Measurements from ENCODE around the gene PIMREG. TPM values are rescaled to one million over a fixed set of nuclear protein-coding genes. Genes with fewer than 3 reads are reported as not detected.

PIMREG gene
- polyA plus RNA-seq, 1 donor from 2014 or later = 6.0 TPM

DNA sequence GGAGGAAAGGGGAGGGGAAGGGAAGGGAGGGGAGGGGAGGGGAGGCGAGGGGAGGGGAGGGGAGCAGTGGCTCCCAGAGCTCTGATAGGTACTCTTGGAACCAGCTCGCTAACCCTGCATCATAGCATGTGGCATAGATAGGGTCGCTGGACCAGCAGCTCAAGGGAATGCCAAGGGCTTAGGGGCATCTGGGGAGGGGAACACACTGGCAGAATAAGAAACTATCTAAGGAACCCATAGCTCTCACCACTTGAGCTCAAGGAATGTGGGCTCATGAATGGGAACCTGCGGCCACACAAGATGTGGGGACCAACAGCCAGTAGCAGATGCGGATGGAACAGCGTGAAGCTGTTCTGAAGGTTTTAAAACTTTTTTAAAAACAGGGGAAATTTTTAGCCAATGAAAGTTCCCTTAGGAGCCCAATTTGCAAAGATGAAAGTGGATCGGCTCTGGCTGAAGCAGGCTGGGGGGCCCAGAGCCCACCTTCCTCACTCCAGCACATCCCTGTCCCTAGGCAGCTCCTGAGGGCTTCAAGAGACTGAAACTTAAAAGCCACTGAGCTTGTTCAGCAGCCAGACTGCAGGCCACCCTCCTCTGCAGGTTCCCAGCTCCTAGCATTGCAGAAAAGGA, 46.9 kb downstream of the PIMREG start:
- H3F3A ChIP-seq (ENCODE audit: insufficient read depth, low read length, poor library complexity, severe bottlenecking) = no peaks in the 10 kb centered on the region
- no peak overlapping the region for H3K4me3 ChIP-seq (ENCODE audit: low read length)
- H3K27me3 ChIP-seq (ENCODE audit: insufficient read depth, low read depth, low read length) = no peaks in the 10 kb centered on the region
- H3K9me3 ChIP-seq (ENCODE audit: low read length) = no peaks in the 10 kb centered on the region
- H3K9me2 ChIP-seq (ENCODE audit: insufficient read depth, low read length) = no peaks in the 10 kb centered on the region
- H3K27ac ChIP-seq (ENCODE audit: low read length) = no peak overlapping the region
- no peak for TF ChIP-seq MXI1 (conservative IDR thresholded peaks at IDR 0.05; ENCODE audit: poor library complexity, severe bottlenecking)
- TF ChIP-seq, protein P1, sequence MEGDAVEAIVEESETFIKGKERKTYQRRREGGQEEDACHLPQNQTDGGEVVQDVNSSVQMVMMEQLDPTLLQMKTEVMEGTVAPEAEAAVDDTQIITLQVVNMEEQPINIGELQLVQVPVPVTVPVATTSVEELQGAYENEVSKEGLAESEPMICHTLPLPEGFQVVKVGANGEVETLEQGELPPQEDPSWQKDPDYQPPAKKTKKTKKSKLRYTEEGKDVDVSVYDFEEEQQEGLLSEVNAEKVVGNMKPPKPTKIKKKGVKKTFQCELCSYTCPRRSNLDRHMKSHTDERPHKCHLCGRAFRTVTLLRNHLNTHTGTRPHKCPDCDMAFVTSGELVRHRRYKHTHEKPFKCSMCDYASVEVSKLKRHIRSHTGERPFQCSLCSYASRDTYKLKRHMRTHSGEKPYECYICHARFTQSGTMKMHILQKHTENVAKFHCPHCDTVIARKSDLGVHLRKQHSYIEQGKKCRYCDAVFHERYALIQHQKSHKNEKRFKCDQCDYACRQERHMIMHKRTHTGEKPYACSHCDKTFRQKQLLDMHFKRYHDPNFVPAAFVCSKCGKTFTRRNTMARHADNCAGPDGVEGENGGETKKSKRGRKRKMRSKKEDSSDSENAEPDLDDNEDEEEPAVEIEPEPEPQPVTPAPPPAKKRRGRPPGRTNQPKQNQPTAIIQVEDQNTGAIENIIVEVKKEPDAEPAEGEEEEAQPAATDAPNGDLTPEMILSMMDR (IDR thresholded peaks at IDR 0.05; ENCODE audit: poor library complexity, severe bottlenecking) = no peak
- TF ChIP-seq POLR2AphosphoS5 (IDR thresholded peaks at IDR 0.05) = no peak
- no peak for TF ChIP-seq TAF1 (IDR thresholded peaks at IDR 0.05; ENCODE audit: low read depth)
- no peak for TF ChIP-seq EZH2 (IDR thresholded peaks at IDR 0.05; ENCODE audit: borderline replicate concordance, insufficient read depth, low read length, poor library complexity, severe bottlenecking)
- no peak for TF ChIP-seq EP300 (conservative IDR thresholded peaks at IDR 0.05; ENCODE audit: poor library complexity, severe bottlenecking)
- TF ChIP-seq SMC3 (conservative IDR thresholded peaks at IDR 0.05; ENCODE audit: poor library complexity) = no peak
- TF ChIP-seq, protein P2, sequence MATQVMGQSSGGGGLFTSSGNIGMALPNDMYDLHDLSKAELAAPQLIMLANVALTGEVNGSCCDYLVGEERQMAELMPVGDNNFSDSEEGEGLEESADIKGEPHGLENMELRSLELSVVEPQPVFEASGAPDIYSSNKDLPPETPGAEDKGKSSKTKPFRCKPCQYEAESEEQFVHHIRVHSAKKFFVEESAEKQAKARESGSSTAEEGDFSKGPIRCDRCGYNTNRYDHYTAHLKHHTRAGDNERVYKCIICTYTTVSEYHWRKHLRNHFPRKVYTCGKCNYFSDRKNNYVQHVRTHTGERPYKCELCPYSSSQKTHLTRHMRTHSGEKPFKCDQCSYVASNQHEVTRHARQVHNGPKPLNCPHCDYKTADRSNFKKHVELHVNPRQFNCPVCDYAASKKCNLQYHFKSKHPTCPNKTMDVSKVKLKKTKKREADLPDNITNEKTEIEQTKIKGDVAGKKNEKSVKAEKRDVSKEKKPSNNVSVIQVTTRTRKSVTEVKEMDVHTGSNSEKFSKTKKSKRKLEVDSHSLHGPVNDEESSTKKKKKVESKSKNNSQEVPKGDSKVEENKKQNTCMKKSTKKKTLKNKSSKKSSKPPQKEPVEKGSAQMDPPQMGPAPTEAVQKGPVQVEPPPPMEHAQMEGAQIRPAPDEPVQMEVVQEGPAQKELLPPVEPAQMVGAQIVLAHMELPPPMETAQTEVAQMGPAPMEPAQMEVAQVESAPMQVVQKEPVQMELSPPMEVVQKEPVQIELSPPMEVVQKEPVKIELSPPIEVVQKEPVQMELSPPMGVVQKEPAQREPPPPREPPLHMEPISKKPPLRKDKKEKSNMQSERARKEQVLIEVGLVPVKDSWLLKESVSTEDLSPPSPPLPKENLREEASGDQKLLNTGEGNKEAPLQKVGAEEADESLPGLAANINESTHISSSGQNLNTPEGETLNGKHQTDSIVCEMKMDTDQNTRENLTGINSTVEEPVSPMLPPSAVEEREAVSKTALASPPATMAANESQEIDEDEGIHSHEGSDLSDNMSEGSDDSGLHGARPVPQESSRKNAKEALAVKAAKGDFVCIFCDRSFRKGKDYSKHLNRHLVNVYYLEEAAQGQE (IDR thresholded peaks at IDR 0.05; ENCODE audit: borderline replicate concordance) = no peak
- TF ChIP-seq RAD21 (conservative IDR thresholded peaks at IDR 0.05) = no peak
- no peak overlapping the region for H3K9ac ChIP-seq (ENCODE audit: low read length)
- H3K4me2 ChIP-seq (ENCODE audit: low read length) = no peak overlapping the region
- no peaks in the 10 kb centered on the region for H4K20me1 ChIP-seq (ENCODE audit: insufficient read depth)
- H3K79me2 ChIP-seq (replicated peaks; ENCODE audit: insufficient read depth, low read length) = no peaks in the 10 kb centered on the region
- no peak overlapping the region for H2AFZ ChIP-seq (ENCODE audit: low read depth, low read length)
- no peaks in the 10 kb centered on the region for H3K36me3 ChIP-seq (ENCODE audit: insufficient read depth, low read length)

DNA sequence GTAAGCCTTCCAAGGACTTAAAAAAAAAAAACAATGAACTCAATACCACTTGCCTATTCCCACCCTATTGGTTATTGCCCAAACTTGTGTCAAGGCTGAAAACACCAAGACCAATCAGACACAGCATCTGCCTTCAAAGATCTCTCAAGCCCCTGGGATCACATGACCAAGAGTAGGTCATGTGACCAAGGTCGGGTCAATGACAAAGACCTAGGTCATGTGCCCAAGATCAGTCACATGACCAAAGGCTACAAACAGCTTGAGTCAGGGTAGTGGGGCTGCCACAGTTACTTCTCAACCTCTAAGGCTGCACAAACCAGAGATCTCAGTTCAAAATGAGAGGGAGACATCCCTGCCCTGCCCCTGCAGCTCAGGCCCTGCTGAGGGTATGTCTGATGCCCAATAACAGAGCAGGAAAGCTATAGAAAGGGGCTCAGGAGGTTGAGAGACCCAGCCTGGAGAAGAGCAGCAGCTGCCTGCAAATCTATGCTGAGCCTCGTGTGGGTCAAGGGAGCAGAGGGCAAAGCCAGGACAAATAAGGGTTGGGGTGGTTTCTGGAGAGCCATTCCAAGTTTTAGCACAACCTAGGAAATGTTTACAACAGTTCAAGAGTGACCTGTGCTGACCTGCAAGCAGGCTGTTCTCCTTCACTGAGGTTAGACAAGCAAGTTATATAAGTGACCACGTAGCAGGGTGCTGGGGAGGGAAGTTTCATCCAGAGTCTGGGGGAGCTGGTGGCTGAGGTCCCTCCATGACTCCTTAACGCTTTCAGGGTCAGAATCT, 48.8 kb downstream of the PIMREG start:
- Histone ChIP-seq H3K36me3 (ENCODE audit: insufficient read depth, low read length) (no peaks in the 10 kb centered on the region), H3K9me3 (ENCODE audit: low read length) (no peaks in the 10 kb centered on the region), H3K27me3 (ENCODE audit: insufficient read depth, low read depth, low read length) (no peaks in the 10 kb centered on the region), H3K9me2 (ENCODE audit: insufficient read depth, low read length) (no peaks in the 10 kb centered on the region), H4K20me1 (ENCODE audit: insufficient read depth) (no peaks in the 10 kb centered on the region), H3K27ac (ENCODE audit: low read length) (no peak overlapping the region), H2AFZ (ENCODE audit: low read depth, low read length) (no peak overlapping the region), H3K4me2 (ENCODE audit: low read length) (no peak overlapping the region), H3F3A (ENCODE audit: insufficient read depth, low read length, poor library complexity, severe bottlenecking) (no peaks in the 10 kb centered on the region), H3K9ac (ENCODE audit: low read length) (no peak overlapping the region), H3K79me2 (replicated peaks; ENCODE audit: insufficient read depth, low read length) (no peaks in the 10 kb centered on the region), H3K4me3 (ENCODE audit: low read length) (no peak overlapping the region)
- no peak for TF ChIP-seq SMC3 (conservative IDR thresholded peaks at IDR 0.05; ENCODE audit: poor library complexity)

All from neural cell (in vitro differentiated cells).